ENCODE data around the gene RNF4.

DNA sequence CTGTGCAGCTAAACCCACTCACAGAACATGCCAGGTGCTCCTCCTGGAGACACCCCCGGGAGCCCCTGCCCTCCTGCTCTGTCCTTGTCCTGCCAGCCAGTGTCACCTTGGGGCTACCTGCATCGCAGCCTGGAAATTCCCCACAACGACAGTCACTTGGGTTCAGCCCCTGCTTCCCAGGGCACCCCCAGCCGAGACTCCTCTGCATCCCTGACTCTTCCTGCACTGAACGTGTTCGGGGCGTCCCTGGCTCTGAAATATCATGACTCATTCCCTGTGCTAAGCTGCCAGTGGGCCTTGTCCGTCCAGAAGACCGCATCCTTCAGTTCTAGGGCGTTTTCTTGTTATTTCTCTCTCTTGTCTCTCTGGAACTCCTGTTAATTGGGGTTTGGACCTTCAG is 44.3 kb upstream of the RNF4 start:
- TF ChIP-seq YY1 (IDR thresholded peaks at IDR 0.05; ENCODE audit: insufficient read depth, insufficient read length) (no peak), ZNF274 (IDR thresholded peaks at IDR 0.05; ENCODE audit: low read depth, low read length) (no peak), SUZ12 (IDR thresholded peaks at IDR 0.05; ENCODE audit: extremely low read depth, insufficient read depth, insufficient read length) (no peak)
